Central memory CD8-positive, alpha-beta T cell (primary cell): ENCODE measurements around the gene SEC14L6.

Experiments used
- ATAC-seq: fragments of 150-1000 bp; cut with Tn5 transposase; replicated peaks from 2 replicates; pipeline ENCODE4 v1.10.0; 2022; ENCODE audit warnings: mild to moderate bottlenecking, moderate FRiP score, moderate number of reproducible peaks; ENCODE audit not compliant: poor library complexity, severe bottlenecking; ENCODE audit errors: extremely low read depth
- DNase-seq, 2 donors: peaks; one replicate each; pipeline ENCODE4 v3.0.0; 2021; ENCODE audit warnings: low spot score in 2 of 2
- H3K27ac Mint-ChIP-seq: one replicate; pipeline ENCODE4 v1.8.0; 2022; ENCODE audit warnings: low read depth, mild to moderate bottlenecking, moderate library complexity, mixed read lengths
- H3K27me3 Mint-ChIP-seq: one replicate; pipeline ENCODE4 v1.8.0; 2022; ENCODE audit warnings: mixed read lengths
- H3K36me3 Mint-ChIP-seq: one replicate; pipeline ENCODE4 v1.8.0; 2022; ENCODE audit warnings: mild to moderate bottlenecking, moderate library complexity, mixed read lengths; ENCODE audit not compliant: insufficient read depth
- H3K4me1 Mint-ChIP-seq: one replicate; pipeline ENCODE4 v1.8.0; 2022; ENCODE audit warnings: mixed read lengths
- H3K4me3 Mint-ChIP-seq: one replicate; pipeline ENCODE4 v1.8.0; 2022; ENCODE audit warnings: mild to moderate bottlenecking, moderate library complexity, mixed read lengths
- H3K9me3 Mint-ChIP-seq: one replicate; pipeline ENCODE4 v1.8.0; 2022; ENCODE audit warnings: mixed read lengths

SEC14L6 gene

GRCh38 chr22:30497466-30498150 lies 48.9 kb downstream of the SEC14L6 start:
- Mint-ChIP-seq H3K9me3 (no peaks in the 10 kb centered on the region), H3K4me3 (no peak overlapping the region), H3K36me3 (peaks cover 2% of the 10 kb centered on the region)

GRCh38 chr22:30495041-30495784 lies 51.3 kb downstream of the SEC14L6 start:
- Mint-ChIP-seq H3K36me3 (peaks cover 2% of the 10 kb centered on the region), H3K9me3 (no peaks in the 10 kb centered on the region), H3K27ac (no peak overlapping the region), H3K27me3 (peaks cover 28% of the 10 kb centered on the region), H3K4me3 (no peak overlapping the region), H3K4me1 (no peaks in the 10 kb centered on the region)
- ATAC-seq (no peak), DNase-seq (no peak)

More at GRCh38 chr22:30497466-30498150, 48.9 kb downstream of the SEC14L6 start:
- no peak for DNase-seq
- no peak overlapping the region for H3K27ac Mint-ChIP-seq
- H3K4me1 Mint-ChIP-seq = no peaks in the 10 kb centered on the region
- H3K27me3 Mint-ChIP-seq = peaks cover 10% of the 10 kb centered on the region
- no peak for ATAC-seq

GRCh38 chr22:30492144-30492543 lies 54.4 kb downstream of the SEC14L6 start:
- H3K27ac Mint-ChIP-seq = no peak overlapping the region
- no peaks in the 10 kb centered on the region for H3K9me3 Mint-ChIP-seq
- no peaks in the 10 kb centered on the region for H3K4me1 Mint-ChIP-seq
- peaks cover 36% of the 10 kb centered on the region for H3K27me3 Mint-ChIP-seq
- no peak for DNase-seq
- ATAC-seq = no peak
- peaks cover 2% of the 10 kb centered on the region for H3K36me3 Mint-ChIP-seq
- H3K4me3 Mint-ChIP-seq = no peak overlapping the region

- DNase-seq (no peak), ATAC-seq (no peak)
- no peak overlapping the region for H3K27ac Mint-ChIP-seq
- H3K27me3 Mint-ChIP-seq = peaks cover 36% of the 10 kb centered on the region
- H3K9me3 Mint-ChIP-seq = no peaks in the 10 kb centered on the region
- no peak overlapping the region for H3K4me3 Mint-ChIP-seq
- no peaks in the 10 kb centered on the region for H3K36me3 Mint-ChIP-seq
- no peaks in the 10 kb centered on the region for H3K4me1 Mint-ChIP-seq
Observed at GRCh38 chr22:30491381-30491780, 55.2 kb downstream of the SEC14L6 start.

- Mint-ChIP-seq H3K36me3 (no peaks in the 10 kb centered on the region), H3K27me3 (peaks cover 36% of the 10 kb centered on the region), H3K4me3 (no peak overlapping the region), H3K9me3 (no peaks in the 10 kb centered on the region), H3K27ac (no peak overlapping the region), H3K4me1 (no peaks in the 10 kb centered on the region)
- no peak for ATAC-seq
- DNase-seq = no peak
Observed at GRCh38 chr22:30490399-30490798, 56.1 kb downstream of the SEC14L6 start.

- Mint-ChIP-seq H3K27me3 (peaks cover 26% of the 10 kb centered on the region), H3K27ac (no peak overlapping the region), H3K4me3 (no peak overlapping the region), H3K4me1 (no peaks in the 10 kb centered on the region), H3K36me3 (no peaks in the 10 kb centered on the region), H3K9me3 (no peaks in the 10 kb centered on the region)
- DNase-seq (no peak), ATAC-seq (no peak)
Observed at GRCh38 chr22:30488121-30488520, 58.4 kb downstream of the SEC14L6 start.

- Mint-ChIP-seq H3K4me1 (no peaks in the 10 kb centered on the region), H3K27ac (no peak overlapping the region), H3K27me3 (peaks cover 25% of the 10 kb centered on the region), H3K9me3 (no peaks in the 10 kb centered on the region), H3K4me3 (no peak overlapping the region), H3K36me3 (peaks cover 1% of the 10 kb centered on the region)
- ATAC-seq = no peak
- no peak for DNase-seq
Observed at GRCh38 chr22:30486661-30487115, 59.9 kb downstream of the SEC14L6 start.

- Mint-ChIP-seq H3K27ac (no peak overlapping the region), H3K27me3 (peaks cover 25% of the 10 kb centered on the region), H3K36me3 (peaks cover 1% of the 10 kb centered on the region), H3K9me3 (no peaks in the 10 kb centered on the region), H3K4me3 (no peak overlapping the region), H3K4me1 (no peaks in the 10 kb centered on the region)
- no peak for DNase-seq
- ATAC-seq = no peak
Observed at GRCh38 chr22:30486118-30486517, 60.4 kb downstream of the SEC14L6 start.

- ATAC-seq (peak; percentile 95), DNase-seq (peak; percentile 62 to 79)
- Mint-ChIP-seq H3K27me3 (peaks cover 21% of the 10 kb centered on the region), H3K4me3 (no peak overlapping the region), H3K27ac (no peak overlapping the region), H3K9me3 (no peaks in the 10 kb centered on the region), H3K36me3 (peaks cover 1% of the 10 kb centered on the region), H3K4me1 (no peaks in the 10 kb centered on the region)
Observed at GRCh38 chr22:30485362-30485988, 61.1 kb downstream of the SEC14L6 start.

- H3K27ac Mint-ChIP-seq = no peak overlapping the region
- no peaks in the 10 kb centered on the region for H3K4me1 Mint-ChIP-seq
Observed at GRCh38 chr22:30483169-30483568, 63.4 kb downstream of the SEC14L6 start.

GRCh38 chr22:30481711-30482110 lies 64.8 kb downstream of the SEC14L6 start:
- H3K4me1 Mint-ChIP-seq = no peaks in the 10 kb centered on the region
- DNase-seq (no peak), ATAC-seq (no peak)
- H3K4me3 Mint-ChIP-seq = no peak overlapping the region
- H3K27me3 Mint-ChIP-seq = peaks cover 21% of the 10 kb centered on the region
- H3K36me3 Mint-ChIP-seq = peaks cover 1% of the 10 kb centered on the region
- H3K27ac Mint-ChIP-seq = no peak overlapping the region
- no peaks in the 10 kb centered on the region for H3K9me3 Mint-ChIP-seq

More at GRCh38 chr22:30483169-30483568, 63.4 kb downstream of the SEC14L6 start:
- H3K27me3 Mint-ChIP-seq = peaks cover 10% of the 10 kb centered on the region
- H3K9me3 Mint-ChIP-seq = no peaks in the 10 kb centered on the region
- ATAC-seq (no peak), DNase-seq (no peak)
- H3K4me3 Mint-ChIP-seq = no peak overlapping the region
- peaks cover 1% of the 10 kb centered on the region for H3K36me3 Mint-ChIP-seq

- Mint-ChIP-seq H3K36me3 (peaks cover 3% of the 10 kb centered on the region), H3K27ac (no peak overlapping the region), H3K4me3 (no peak overlapping the region), H3K4me1 (peaks cover 3% of the 10 kb centered on the region), H3K9me3 (no peaks in the 10 kb centered on the region), H3K27me3 (peaks cover 27% of the 10 kb centered on the region)
- no peak for DNase-seq
- ATAC-seq = no peak
Observed at GRCh38 chr22:30479981-30480380, 66.6 kb downstream of the SEC14L6 start.
